OCI-LY1 (cell line): ENCODE data around the gene CREB3L2.

Source experiments
- EZH2 ChIP-seq: fragments of 200-600 bp; sonication (generic), shearing (Covaris generic); IDR thresholded peaks from 2 replicates; pipeline ENCODE4 v1.8.0; 2017; ENCODE audit warnings: borderline replicate concordance, mixed run types, mild to moderate bottlenecking, antibody characterized with exemption, low read length, moderate library complexity, mixed read lengths
- TF ChIP-seq, protein P1 (sequence below): fragments of 200-600 bp; sonication (generic), shearing (Covaris generic); IDR thresholded peaks from 2 replicates; pipeline ENCODE4 v1.5.1; 2017; ENCODE audit warnings: mild to moderate bottlenecking, antibody characterized with exemption, low read length, moderate library complexity, mixed read lengths

DNA sequence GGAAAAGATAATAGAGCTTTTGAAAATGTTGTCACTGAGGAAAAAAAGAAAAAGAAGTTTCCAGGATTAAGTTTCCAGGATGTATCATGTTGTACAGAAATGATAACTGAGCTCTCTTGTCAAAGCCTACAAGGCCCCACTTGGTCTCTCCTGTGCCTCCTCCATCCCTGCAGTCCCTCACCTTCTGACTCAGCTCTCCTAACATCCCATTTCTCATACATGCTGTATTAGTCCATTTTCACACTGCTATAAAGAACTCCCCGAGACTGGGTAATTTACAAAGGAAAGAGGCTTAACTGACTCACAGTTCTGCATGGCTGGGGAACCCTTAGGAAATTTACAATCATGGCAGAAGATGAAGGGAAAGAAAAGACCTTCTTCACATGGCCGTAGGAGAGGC, 151.3 kb downstream of the CREB3L2 start:
- TF ChIP-seq, protein P1, sequence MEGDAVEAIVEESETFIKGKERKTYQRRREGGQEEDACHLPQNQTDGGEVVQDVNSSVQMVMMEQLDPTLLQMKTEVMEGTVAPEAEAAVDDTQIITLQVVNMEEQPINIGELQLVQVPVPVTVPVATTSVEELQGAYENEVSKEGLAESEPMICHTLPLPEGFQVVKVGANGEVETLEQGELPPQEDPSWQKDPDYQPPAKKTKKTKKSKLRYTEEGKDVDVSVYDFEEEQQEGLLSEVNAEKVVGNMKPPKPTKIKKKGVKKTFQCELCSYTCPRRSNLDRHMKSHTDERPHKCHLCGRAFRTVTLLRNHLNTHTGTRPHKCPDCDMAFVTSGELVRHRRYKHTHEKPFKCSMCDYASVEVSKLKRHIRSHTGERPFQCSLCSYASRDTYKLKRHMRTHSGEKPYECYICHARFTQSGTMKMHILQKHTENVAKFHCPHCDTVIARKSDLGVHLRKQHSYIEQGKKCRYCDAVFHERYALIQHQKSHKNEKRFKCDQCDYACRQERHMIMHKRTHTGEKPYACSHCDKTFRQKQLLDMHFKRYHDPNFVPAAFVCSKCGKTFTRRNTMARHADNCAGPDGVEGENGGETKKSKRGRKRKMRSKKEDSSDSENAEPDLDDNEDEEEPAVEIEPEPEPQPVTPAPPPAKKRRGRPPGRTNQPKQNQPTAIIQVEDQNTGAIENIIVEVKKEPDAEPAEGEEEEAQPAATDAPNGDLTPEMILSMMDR: no peak
- TF ChIP-seq EZH2: no peak
